SK-N-SH treated with all-trans-retinoic acid at 6 μM for 48 hours (cell line): ENCODE data around the gene DRAP1.

ENCODE experiments used
- ATAC-seq: fragments of 200-7000 bp; cut with Tn5 transposase; 3 replicates; pipeline ENCODE4 v1.9.1; 2020; ENCODE audit warnings: mild to moderate bottlenecking, moderate library complexity
- ARNTL ChIP-seq: fragments of 450-650 bp; formaldehyde crosslinking; IDR thresholded peaks from 2 replicates; pipeline ENCODE4 v1.5.0; 2020; ENCODE audit warnings: low read depth, mild to moderate bottlenecking, moderate library complexity, borderline replicate concordance
- BACH2 ChIP-seq: fragments of 250-450 bp; sonication (Bioruptor Pico); IDR thresholded peaks from 2 replicates; pipeline ENCODE4 v1.9.0; 2021; ENCODE audit warnings: mild to moderate bottlenecking, borderline replicate concordance
- CSDC2 ChIP-seq: fragments of 250-450 bp; sonication (Bioruptor Pico); IDR thresholded peaks from 2 replicates; pipeline ENCODE4 v1.5.0; 2020; ENCODE audit warnings: mild to moderate bottlenecking, moderate library complexity
- ESRRG ChIP-seq: fragments of 250-450 bp; sonication (Bioruptor Pico); IDR thresholded peaks from 2 replicates; pipeline ENCODE4 v1.6.1; 2021; ENCODE audit warnings: mild to moderate bottlenecking
- GLIS3 ChIP-seq: fragments of 250-450 bp; sonication (Bioruptor Pico); IDR thresholded peaks from 2 replicates; pipeline ENCODE4 v1.5.0; 2020; ENCODE audit warnings: mild to moderate bottlenecking, moderate library complexity
- ISL1 ChIP-seq: fragments of 250-450 bp; sonication (Bioruptor Pico); IDR thresholded peaks from 2 replicates; pipeline ENCODE4 v2.1.2; 2022; ENCODE audit warnings: mild to moderate bottlenecking, moderate library complexity
- OSR1 ChIP-seq: fragments of 250-450 bp; sonication (Bioruptor Pico); IDR thresholded peaks from 2 replicates; pipeline ENCODE4 v1.8.0; 2022; ENCODE audit warnings: moderate library complexity, mild to moderate bottlenecking, inconsistent platforms
- PPARA ChIP-seq: fragments of 250-450 bp; sonication (Bioruptor Pico); IDR thresholded peaks from 2 replicates; pipeline ENCODE4 v1.5.0; 2020; ENCODE audit warnings: mild to moderate bottlenecking, borderline replicate concordance
- SNAI2 ChIP-seq: fragments of 250-450 bp; sonication (Bioruptor Pico); IDR thresholded peaks from 2 replicates; pipeline ENCODE4 v1.5.0; 2020; ENCODE audit warnings: mild to moderate bottlenecking, moderate library complexity
- TOX ChIP-seq: fragments of 250-450 bp; sonication (Bioruptor Pico); IDR thresholded peaks from 2 replicates; pipeline ENCODE4 v1.8.0; 2021; ENCODE audit warnings: mild to moderate bottlenecking, moderate library complexity, borderline replicate concordance
- ZC3H10 ChIP-seq: fragments of 250-450 bp; sonication (Bioruptor Pico); IDR thresholded peaks from 2 replicates; pipeline ENCODE4 v1.5.1; 2021; ENCODE audit warnings: mild to moderate bottlenecking, moderate library complexity
- ZFP3 ChIP-seq: fragments of 250-450 bp; sonication (Bioruptor Pico); IDR thresholded peaks from 2 replicates; pipeline ENCODE4 v1.5.0; 2020; ENCODE audit warnings: mild to moderate bottlenecking, moderate library complexity
- ZFP30 ChIP-seq: fragments of 450-650 bp; formaldehyde crosslinking; IDR thresholded peaks from 2 replicates; pipeline ENCODE4 v1.5.0; 2022; ENCODE audit warnings: mild to moderate bottlenecking, moderate library complexity
- ZNF70 ChIP-seq: fragments of 450-650 bp; formaldehyde crosslinking; IDR thresholded peaks from 2 replicates; pipeline ENCODE4 v1.5.0; 2020; ENCODE audit warnings: mild to moderate bottlenecking, moderate library complexity
- TF ChIP-seq, protein P1 (sequence below): fragments of 250-450 bp; sonication (Bioruptor Pico); IDR thresholded peaks from 2 replicates; pipeline ENCODE4 v1.8.0; 2020; ENCODE audit warnings: mild to moderate bottlenecking, moderate library complexity, borderline replicate concordance
- TF ChIP-seq, protein P2 (sequence below): fragments of 250-450 bp; sonication (Bioruptor Pico); IDR thresholded peaks from 2 replicates; pipeline ENCODE4 v1.8.0; 2021; ENCODE audit warnings: low read depth, mild to moderate bottlenecking, moderate library complexity, borderline replicate concordance
- TF ChIP-seq, protein P3 (sequence below): fragments of 250-450 bp; sonication (Bioruptor Pico); IDR thresholded peaks from 2 replicates; pipeline ENCODE4 v1.5.1; 2020; ENCODE audit warnings: low read depth, mild to moderate bottlenecking, moderate library complexity
- TF ChIP-seq, protein P4 (sequence below): fragments of 250-450 bp; sonication (Bioruptor Pico); IDR thresholded peaks from 2 replicates; pipeline ENCODE4 v1.5.0; 2020; ENCODE audit warnings: mild to moderate bottlenecking, moderate library complexity

Gene DRAP1, protein sequence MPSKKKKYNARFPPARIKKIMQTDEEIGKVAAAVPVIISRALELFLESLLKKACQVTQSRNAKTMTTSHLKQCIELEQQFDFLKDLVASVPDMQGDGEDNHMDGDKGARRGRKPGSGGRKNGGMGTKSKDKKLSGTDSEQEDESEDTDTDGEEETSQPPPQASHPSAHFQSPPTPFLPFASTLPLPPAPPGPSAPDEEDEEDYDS

DNA sequence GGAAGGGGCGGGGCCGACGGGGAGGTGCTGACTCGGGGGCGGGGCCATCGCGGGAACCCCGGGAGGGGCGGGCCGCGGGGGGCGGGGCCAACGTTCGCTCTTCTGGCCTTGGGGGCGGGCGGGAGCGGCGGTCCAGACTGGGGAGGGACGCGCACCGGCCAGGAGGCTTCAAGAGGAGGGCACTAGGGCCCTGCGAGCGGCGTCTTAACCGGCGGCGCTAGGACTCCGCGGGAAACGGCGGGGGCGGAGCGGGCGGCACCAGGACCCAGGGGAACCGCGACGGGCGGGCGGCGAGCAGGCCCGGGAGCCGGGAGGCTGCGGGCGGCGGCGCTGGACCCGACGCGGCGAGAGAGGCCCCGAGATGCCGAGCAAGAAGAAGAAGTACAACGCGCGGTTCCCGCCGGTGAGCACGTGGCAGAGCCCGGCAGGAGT is at the start of gene DRAP1:
Gene DRAP1 (plus strand): TSS at position 286 of the 432 bp plus-strand sequence. CDS start 76 bp downstream, at position 362.
- TF ChIP-seq ESRRG (CRISPR knock-in tag): no peak
- ATAC-seq: peak; percentile 79

DNA sequence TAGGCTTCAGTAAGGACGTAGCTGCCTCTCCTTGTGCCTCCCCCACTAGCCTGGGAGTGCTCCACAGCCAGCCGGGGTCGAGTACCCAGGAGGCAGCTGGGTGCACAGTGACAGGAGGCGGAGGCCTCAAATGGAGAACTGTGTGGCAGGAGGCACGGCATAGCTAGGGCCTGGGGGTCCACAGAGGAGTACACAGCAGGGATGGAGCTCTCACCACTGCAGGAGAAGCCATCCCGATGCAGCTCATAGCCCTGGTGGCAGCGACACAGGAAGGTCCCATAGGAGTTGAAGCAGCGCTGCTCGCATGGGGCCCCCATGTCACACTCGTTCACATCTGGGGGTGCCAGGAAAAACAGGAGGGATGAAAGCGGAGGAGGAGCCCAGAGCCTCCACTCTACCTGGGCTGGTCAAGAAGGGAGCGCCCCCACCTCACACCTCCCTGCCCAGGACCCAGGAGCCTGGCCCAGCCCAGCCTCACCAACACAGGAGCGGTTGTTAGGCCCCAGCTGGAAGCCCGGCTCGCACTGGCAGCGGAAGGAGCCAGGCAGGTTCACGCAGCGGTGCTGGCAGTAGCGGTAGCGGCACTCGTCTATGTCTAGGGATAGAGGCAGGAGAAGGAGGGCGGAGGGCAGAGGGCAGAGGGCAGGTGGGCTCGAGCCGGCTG is 49.5 kb upstream of the DRAP1 start:
- TF ChIP-seq ZNF70 (CRISPR knock-in tag) (no peak), ARNTL (CRISPR knock-in tag) (no peak), ZC3H10 (CRISPR knock-in tag) (0 out of 2 replicates have a peak, but pooled peaks have one; percentile 1), PPARA (no peak)
- no peak for ATAC-seq

DNA sequence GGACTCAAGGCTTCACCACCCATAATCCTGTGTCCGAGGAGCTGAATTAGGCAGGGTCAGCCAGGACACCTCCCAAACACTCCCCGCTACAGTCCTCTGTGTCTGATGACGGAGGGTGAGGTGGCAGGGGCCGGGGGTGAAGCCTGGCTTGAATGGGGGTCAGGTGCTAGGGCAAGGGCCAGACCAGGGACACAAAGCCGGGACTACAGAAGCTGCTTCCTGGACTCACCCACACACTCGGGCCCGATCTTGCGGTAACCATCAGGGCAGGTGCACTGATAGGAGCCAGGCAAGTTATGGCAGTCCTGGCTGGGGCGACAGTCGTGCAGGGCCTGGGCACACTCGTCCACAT is 48.9 kb upstream of the DRAP1 start:
- no peak for ATAC-seq
- TF ChIP-seq, protein P1, sequence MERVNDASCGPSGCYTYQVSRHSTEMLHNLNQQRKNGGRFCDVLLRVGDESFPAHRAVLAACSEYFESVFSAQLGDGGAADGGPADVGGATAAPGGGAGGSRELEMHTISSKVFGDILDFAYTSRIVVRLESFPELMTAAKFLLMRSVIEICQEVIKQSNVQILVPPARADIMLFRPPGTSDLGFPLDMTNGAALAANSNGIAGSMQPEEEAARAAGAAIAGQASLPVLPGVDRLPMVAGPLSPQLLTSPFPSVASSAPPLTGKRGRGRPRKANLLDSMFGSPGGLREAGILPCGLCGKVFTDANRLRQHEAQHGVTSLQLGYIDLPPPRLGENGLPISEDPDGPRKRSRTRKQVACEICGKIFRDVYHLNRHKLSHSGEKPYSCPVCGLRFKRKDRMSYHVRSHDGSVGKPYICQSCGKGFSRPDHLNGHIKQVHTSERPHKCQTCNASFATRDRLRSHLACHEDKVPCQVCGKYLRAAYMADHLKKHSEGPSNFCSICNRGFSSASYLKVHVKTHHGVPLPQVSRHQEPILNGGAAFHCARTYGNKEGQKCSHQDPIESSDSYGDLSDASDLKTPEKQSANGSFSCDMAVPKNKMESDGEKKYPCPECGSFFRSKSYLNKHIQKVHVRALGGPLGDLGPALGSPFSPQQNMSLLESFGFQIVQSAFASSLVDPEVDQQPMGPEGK (CRISPR knock-in tag): no peak
- TF ChIP-seq TOX (CRISPR knock-in tag) (no peak), ZFP3 (CRISPR knock-in tag) (no peak), PPARA (no peak), BACH2 (CRISPR knock-in tag) (no peak), CSDC2 (no peak), ZC3H10 (CRISPR knock-in tag) (no peak), ZNF70 (CRISPR knock-in tag) (no peak), ZFP30 (CRISPR knock-in tag) (no peak), ARNTL (CRISPR knock-in tag) (no peak), GLIS3 (no peak), ISL1 (CRISPR knock-in tag) (no peak), SNAI2 (no peak)
- TF ChIP-seq, protein P2, sequence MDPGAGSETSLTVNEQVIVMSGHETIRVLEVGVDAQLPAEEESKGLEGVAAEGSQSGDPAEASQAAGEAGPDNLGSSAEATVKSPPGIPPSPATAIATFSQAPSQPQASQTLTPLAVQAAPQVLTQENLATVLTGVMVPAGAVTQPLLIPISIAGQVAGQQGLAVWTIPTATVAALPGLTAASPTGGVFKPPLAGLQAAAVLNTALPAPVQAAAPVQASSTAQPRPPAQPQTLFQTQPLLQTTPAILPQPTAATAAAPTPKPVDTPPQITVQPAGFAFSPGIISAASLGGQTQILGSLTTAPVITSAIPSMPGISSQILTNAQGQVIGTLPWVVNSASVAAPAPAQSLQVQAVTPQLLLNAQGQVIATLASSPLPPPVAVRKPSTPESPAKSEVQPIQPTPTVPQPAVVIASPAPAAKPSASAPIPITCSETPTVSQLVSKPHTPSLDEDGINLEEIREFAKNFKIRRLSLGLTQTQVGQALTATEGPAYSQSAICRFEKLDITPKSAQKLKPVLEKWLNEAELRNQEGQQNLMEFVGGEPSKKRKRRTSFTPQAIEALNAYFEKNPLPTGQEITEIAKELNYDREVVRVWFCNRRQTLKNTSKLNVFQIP (CRISPR knock-in tag): no peak
- TF ChIP-seq, protein P3, sequence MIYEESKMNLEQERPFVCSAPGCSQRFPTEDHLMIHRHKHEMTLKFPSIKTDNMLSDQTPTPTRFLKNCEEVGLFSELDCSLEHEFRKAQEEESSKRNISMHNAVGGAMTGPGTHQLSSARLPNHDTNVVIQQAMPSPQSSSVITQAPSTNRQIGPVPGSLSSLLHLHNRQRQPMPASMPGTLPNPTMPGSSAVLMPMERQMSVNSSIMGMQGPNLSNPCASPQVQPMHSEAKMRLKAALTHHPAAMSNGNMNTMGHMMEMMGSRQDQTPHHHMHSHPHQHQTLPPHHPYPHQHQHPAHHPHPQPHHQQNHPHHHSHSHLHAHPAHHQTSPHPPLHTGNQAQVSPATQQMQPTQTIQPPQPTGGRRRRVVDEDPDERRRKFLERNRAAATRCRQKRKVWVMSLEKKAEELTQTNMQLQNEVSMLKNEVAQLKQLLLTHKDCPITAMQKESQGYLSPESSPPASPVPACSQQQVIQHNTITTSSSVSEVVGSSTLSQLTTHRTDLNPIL (CRISPR knock-in tag): no peak

DNA sequence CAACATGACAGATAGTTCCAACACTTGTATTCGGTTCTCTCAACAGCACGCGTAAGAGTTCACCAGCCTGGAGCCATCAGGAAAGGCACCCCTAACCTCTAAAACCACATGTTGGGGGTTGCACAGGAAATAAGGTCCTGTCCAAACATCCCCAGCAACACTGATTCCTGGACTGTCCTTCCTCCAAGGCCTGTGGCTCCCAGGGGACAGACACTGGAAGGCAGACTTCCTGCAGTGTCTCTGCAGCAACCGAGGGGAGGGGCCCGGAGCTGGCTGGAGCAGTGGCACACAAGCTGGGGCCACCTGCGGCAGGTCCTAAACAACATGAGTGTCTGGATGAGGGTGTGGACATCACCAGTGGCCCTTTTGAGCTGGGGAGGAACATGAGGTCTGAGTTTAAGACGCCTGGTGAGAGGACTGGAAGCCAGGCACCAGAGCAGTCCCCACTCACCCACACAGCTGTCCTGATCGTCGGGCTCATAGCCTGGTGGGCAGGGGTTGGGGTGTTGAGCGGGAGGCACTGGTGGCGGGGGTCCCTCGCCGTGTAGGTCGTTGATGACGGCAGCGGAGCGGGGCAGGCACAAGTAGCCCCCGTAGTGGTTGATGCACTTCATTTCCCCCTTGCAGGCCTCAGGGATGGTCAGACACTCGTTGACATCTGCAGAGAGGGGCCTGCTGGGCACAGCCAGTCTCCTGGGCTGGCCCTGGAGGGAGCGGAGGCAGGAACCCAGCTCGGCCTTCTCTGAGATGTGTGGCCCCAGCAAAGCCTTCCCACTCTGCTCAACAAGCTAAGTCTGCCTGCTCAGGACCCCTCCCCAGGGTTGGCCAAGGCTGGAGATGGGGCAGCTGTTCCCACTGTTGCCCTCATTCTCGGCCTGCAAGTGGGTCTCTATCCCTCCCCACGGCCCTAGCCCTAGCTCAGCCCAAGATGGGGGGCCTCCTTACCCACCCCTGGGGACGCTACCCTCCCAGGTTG is 48.2 kb upstream of the DRAP1 start:
- TF ChIP-seq ARNTL (CRISPR knock-in tag) (no peak), OSR1 (no peak)
- TF ChIP-seq, protein P4, sequence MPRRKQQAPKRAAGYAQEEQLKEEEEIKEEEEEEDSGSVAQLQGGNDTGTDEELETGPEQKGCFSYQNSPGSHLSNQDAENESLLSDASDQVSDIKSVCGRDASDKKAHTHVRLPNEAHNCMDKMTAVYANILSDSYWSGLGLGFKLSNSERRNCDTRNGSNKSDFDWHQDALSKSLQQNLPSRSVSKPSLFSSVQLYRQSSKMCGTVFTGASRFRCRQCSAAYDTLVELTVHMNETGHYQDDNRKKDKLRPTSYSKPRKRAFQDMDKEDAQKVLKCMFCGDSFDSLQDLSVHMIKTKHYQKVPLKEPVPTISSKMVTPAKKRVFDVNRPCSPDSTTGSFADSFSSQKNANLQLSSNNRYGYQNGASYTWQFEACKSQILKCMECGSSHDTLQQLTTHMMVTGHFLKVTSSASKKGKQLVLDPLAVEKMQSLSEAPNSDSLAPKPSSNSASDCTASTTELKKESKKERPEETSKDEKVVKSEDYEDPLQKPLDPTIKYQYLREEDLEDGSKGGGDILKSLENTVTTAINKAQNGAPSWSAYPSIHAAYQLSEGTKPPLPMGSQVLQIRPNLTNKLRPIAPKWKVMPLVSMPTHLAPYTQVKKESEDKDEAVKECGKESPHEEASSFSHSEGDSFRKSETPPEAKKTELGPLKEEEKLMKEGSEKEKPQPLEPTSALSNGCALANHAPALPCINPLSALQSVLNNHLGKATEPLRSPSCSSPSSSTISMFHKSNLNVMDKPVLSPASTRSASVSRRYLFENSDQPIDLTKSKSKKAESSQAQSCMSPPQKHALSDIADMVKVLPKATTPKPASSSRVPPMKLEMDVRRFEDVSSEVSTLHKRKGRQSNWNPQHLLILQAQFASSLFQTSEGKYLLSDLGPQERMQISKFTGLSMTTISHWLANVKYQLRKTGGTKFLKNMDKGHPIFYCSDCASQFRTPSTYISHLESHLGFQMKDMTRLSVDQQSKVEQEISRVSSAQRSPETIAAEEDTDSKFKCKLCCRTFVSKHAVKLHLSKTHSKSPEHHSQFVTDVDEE (CRISPR knock-in tag): no peak
- no peak for ATAC-seq
